M059J (cell line): ENCODE results near the gene TRMT61B. TPM values are rescaled to one million over a fixed set of nuclear protein-coding genes. Genes with fewer than 3 reads are reported as not detected.

Experiments
- DNase-seq: peaks from one replicate; pipeline ENCODE4 v3.0.0-alpha.2; 2012; ENCODE audit warnings: low read depth
- total RNA-seq: library from RNA; depleted of rRNA; stranded (reverse); fragments of >200 nt; shearing (Covaris generic); gene quantifications from 2 replicates; pipeline ENCODE4 v1.2.3, GENCODE V29; 2014; rRNA removed

TRMT61B gene
- total RNA-seq, 1 experiment from 2014 or later: 18.2 TPM

GRCh38 chr2:28855977-28856376 is 14.1 kb downstream of the TRMT61B start:
- DNase-seq: no peak

- DNase-seq: peak; percentile 13
Observed at GRCh38 chr2:28855193-28855592, 14.9 kb downstream of the TRMT61B start.

- no peak for DNase-seq
Observed at GRCh38 chr2:28842042-28842441, 28.1 kb downstream of the TRMT61B start.

GRCh38 chr2:28838971-28839370 is 31.1 kb downstream of the TRMT61B start:
- DNase-seq: no peak

- DNase-seq: no peak
Observed at GRCh38 chr2:28835781-28836180, 34.3 kb downstream of the TRMT61B start.

- no peak for DNase-seq
Observed at GRCh38 chr2:28833740-28834470, 36.2 kb downstream of the TRMT61B start.

- peak; percentile 44 for DNase-seq
Observed at GRCh38 chr2:28828382-28828781, 41.7 kb downstream of the TRMT61B start.

- no peak for DNase-seq
Observed at GRCh38 chr2:28824870-28825269, 45.2 kb downstream of the TRMT61B start.

- DNase-seq: no peak
Observed at GRCh38 chr2:28824207-28824606, 45.9 kb downstream of the TRMT61B start.

- no peak for DNase-seq
Observed at GRCh38 chr2:28822036-28822435, 48.1 kb downstream of the TRMT61B start.

- peak; percentile 56 for DNase-seq
Observed at GRCh38 chr2:28821295-28821958, 48.7 kb downstream of the TRMT61B start.

GRCh38 chr2:28818053-28818452 is 52.1 kb downstream of the TRMT61B start:
- no peak for DNase-seq

- no peak for DNase-seq
Observed at GRCh38 chr2:28810384-28811285, 59.5 kb downstream of the TRMT61B start, which contains the start of gene SPDYA. TSS of gene SPDYA (plus strand) at chr2:28810834. CDS start at chr2:28816015, 5,181 bp downstream.

GRCh38 chr2:28809927-28810326 is 60.2 kb downstream of the TRMT61B start:
- DNase-seq: no peak

GRCh38 chr2:28802975-28803429 is 67.1 kb downstream of the TRMT61B start:
- peak; percentile 50 for DNase-seq

GRCh38 chr2:28801726-28802125 is 68.4 kb downstream of the TRMT61B start:
- DNase-seq: peak; percentile 62

Other genes with a start within 250 kb of the TRMT61B start
- gene PPP1CB, start 118.5 kb downstream of the TRMT61B start, total RNA-seq: 113 and 163 TPM in 2 replicates
- gene SPDYA, start 59.5 kb downstream of the TRMT61B start, total RNA-seq: 0.12 and 0.37 TPM in 2 replicates
- 32.3 and 46.0 TPM in 2 replicates for gene WDR43, start 24.4 kb upstream of the TRMT61B start, total RNA-seq
- gene TOGARAM2, start 111.0 kb upstream of the TRMT61B start, total RNA-seq: not detected in 2 replicates
- not detected in 2 replicates for gene PCARE, start 204.2 kb upstream of the TRMT61B start, total RNA-seq
- 10.8 and 15.9 TPM in 2 replicates for gene CLIP4, start 245.1 kb upstream of the TRMT61B start, total RNA-seq